HEK293T (cell line): ENCODE results near the gene TMEM41B.

ENCODE experiments used
- BHLHE40 ChIP-seq: fragments of 450-650 bp; IDR thresholded peaks from 2 replicates; pipeline ENCODE4 v1.6.1; 2016; ENCODE audit warnings: mild to moderate bottlenecking, moderate library complexity, borderline replicate concordance
- HDGF ChIP-seq: fragments of 450-650 bp; IDR thresholded peaks from 2 replicates; pipeline ENCODE4 v1.6.1; 2017; ENCODE audit warnings: antibody characterized with exemption, borderline replicate concordance
- NFRKB ChIP-seq: fragments of 450-650 bp; IDR thresholded peaks from 2 replicates; pipeline ENCODE4 v1.6.1; 2016; ENCODE audit warnings: mild to moderate bottlenecking, moderate library complexity
- TARDBP ChIP-seq: fragments of 450-650 bp; IDR thresholded peaks from 2 replicates; pipeline ENCODE4 v1.6.1; 2016

GRCh38 chr11:9269492-9270013 is 44.8 kb downstream of the TMEM41B start:
- TF ChIP-seq BHLHE40 (no peak), HDGF (no peak), NFRKB (no peak), TARDBP (no peak)
